IMR-90 (cell line): ENCODE results near the gene PTX3. TPM values are rescaled to one million over a fixed set of nuclear protein-coding genes. Genes with fewer than 3 reads are reported as not detected.

Experiments
- ATAC-seq: fragments of 200-7000 bp; cut with Tn5 transposase; 2 replicates; pipeline ENCODE4 v1.9.1; 2020; ENCODE audit warnings: low read depth, mild to moderate bottlenecking, moderate library complexity
- BruUV-seq: library from RNA; stranded (reverse); fragments of 400-500 nt; replicated peaks from 2 replicates; lab custom pipeline; 2021; lab: Mats Ljungman, UMichigan
- CTCF ChIA-PET: fragments of 300-600 bp; formaldehyde crosslinking; extraction: SDS; loops from one replicate; lab custom pipeline; 2021; ENCODE audit warnings: antibody characterized with exemption; lab: Yijun Ruan, JAX
- POLR2A ChIA-PET: fragments of 300-600 bp; sonication (Branson Sonifier 250); formaldehyde crosslinking; loops from one replicate; lab custom pipeline; 2022; ENCODE audit warnings: antibody characterized with exemption; ENCODE audit not compliant: unreplicated experiment; lab: Charles Lee
- DNase-seq: peaks from one replicate; pipeline ENCODE4 v3.0.0; 2013
- H2AFZ ChIP-seq: replicated peaks from 2 replicates; pipeline ENCODE3; 2013; ENCODE audit warnings: low read length, mild to moderate bottlenecking; ENCODE audit not compliant: poor library complexity
- H2AK5ac ChIP-seq: 2 replicates; pipeline ENCODE4 v1.6.1; 2013; ENCODE audit warnings: low read depth, low read length, inconsistent platforms
- H2AK9ac ChIP-seq: replicated peaks from 2 replicates; pipeline ENCODE3; 2013; ENCODE audit warnings: mild to moderate bottlenecking, low read depth, low read length, moderate library complexity; ENCODE audit not compliant: poor library complexity
- H2BK120ac ChIP-seq: 2 replicates; pipeline ENCODE4 v1.6.1; 2013; ENCODE audit warnings: low read depth, low read length, inconsistent platforms
- H2BK15ac ChIP-seq: 3 replicates; pipeline ENCODE4 v1.6.1; 2013; ENCODE audit warnings: low read depth, low read length, inconsistent platforms
- H2BK20ac ChIP-seq: 2 replicates; pipeline ENCODE4 v1.6.1; 2013; ENCODE audit warnings: low read depth, mild to moderate bottlenecking, inconsistent platforms, low read length, moderate library complexity
- H2BK5ac ChIP-seq: 2 replicates; pipeline ENCODE4 v1.6.1; 2013; ENCODE audit warnings: mild to moderate bottlenecking, low read depth, low read length, inconsistent platforms; ENCODE audit not compliant: poor library complexity, severe bottlenecking
- H3K14ac ChIP-seq: replicated peaks from 2 replicates; pipeline ENCODE4 v1.6.1; 2013; ENCODE audit warnings: low read depth, low read length, inconsistent platforms
- H3K18ac ChIP-seq: 2 replicates; pipeline ENCODE4 v1.6.1; 2013; ENCODE audit warnings: low read depth, low read length, control low read depth
- H3K23ac ChIP-seq: 2 replicates; pipeline ENCODE4 v1.6.1; 2013; ENCODE audit warnings: low read depth, low read length, inconsistent platforms
- H3K27ac ChIP-seq: 2 replicates; pipeline ENCODE4 v1.5.1; 2013; ENCODE audit warnings: mild to moderate bottlenecking, control low read depth, low read length; ENCODE audit not compliant: insufficient read depth
- H3K27me3 ChIP-seq: 2 replicates; pipeline ENCODE4 v1.6.1; 2013; ENCODE audit warnings: low read length; ENCODE audit not compliant: control insufficient read depth, insufficient read depth
- H3K36me3 ChIP-seq: 2 replicates; pipeline ENCODE4 v1.6.1; 2013; ENCODE audit warnings: low read length, mixed read lengths; ENCODE audit not compliant: control insufficient read depth, insufficient read depth
- H3K4ac ChIP-seq: 2 replicates; pipeline ENCODE4 v1.6.1; 2013; ENCODE audit warnings: low read depth, low read length, inconsistent platforms
- H3K4me1 ChIP-seq: 2 replicates; pipeline ENCODE4 v1.6.1; 2013; ENCODE audit warnings: low read length, mixed read lengths; ENCODE audit not compliant: control insufficient read depth, insufficient read depth
- H3K4me2 ChIP-seq: 2 replicates; pipeline ENCODE4 v1.6.1; 2013; ENCODE audit warnings: low read depth, mild to moderate bottlenecking, control low read depth, low read length, moderate library complexity
- H3K4me3 ChIP-seq: 2 replicates; pipeline ENCODE4 v1.5.1; 2013; ENCODE audit warnings: low read depth, mild to moderate bottlenecking, control low read depth, low read length, moderate library complexity; ENCODE audit not compliant: insufficient read depth
- H3K56ac ChIP-seq: 2 replicates; pipeline ENCODE4 v1.6.1; 2013; ENCODE audit warnings: low read length, inconsistent platforms; ENCODE audit not compliant: insufficient read depth; ENCODE audit errors: extremely low read depth
- H3K79me1 ChIP-seq, 2 experiments: 2 replicates each; pipeline ENCODE4 v1.6.1; 2013; ENCODE audit warnings: low read length in 2 of 2, inconsistent platforms in 1 of 2, low read depth in 1 of 2
- H3K9ac ChIP-seq: 2 replicates; pipeline ENCODE4 v1.6.1; 2013; ENCODE audit warnings: low read depth, low read length, control low read depth
- H3K9me1 ChIP-seq: 2 replicates; pipeline ENCODE4 v1.6.1; 2013; ENCODE audit warnings: low read length, inconsistent platforms; ENCODE audit not compliant: insufficient read depth
- H3K9me3 ChIP-seq: 2 replicates; pipeline ENCODE4 v1.6.1; 2013; ENCODE audit warnings: low read length; ENCODE audit not compliant: control insufficient read depth, insufficient read depth
- H4K20me1 ChIP-seq: 2 replicates; pipeline ENCODE4 v1.6.1; 2013; ENCODE audit warnings: low read length, inconsistent platforms; ENCODE audit not compliant: insufficient read depth
- H4K5ac ChIP-seq: 2 replicates; pipeline ENCODE4 v1.6.1; 2013; ENCODE audit warnings: mild to moderate bottlenecking, low read depth, low read length, control low read depth
- H4K8ac ChIP-seq, 2 experiments: 2 replicates each; pipeline ENCODE4 v1.6.1; 2013; ENCODE audit warnings: low read depth in 2 of 2, low read length in 2 of 2, control low read depth in 1 of 2, inconsistent platforms in 1 of 2
- H4K91ac ChIP-seq: 2 replicates; pipeline ENCODE4 v1.6.1; 2013; ENCODE audit warnings: low read depth, low read length, inconsistent platforms; ENCODE audit not compliant: insufficient read depth
- CEBPB ChIP-seq: IDR thresholded peaks from 2 replicates; pipeline ENCODE4 v1.6.1; 2012; ENCODE audit warnings: low read depth, low read length, improper control_type of control experiment
- ELK1 ChIP-seq: fragments of 150-350 bp; IDR thresholded peaks from 2 replicates; pipeline ENCODE4 v1.6.1; 2016; ENCODE audit warnings: low read depth, mild to moderate bottlenecking, low read length, moderate library complexity, borderline replicate concordance
- MAFK ChIP-seq: IDR thresholded peaks from 2 replicates; pipeline ENCODE4 v1.6.1; 2012; ENCODE audit warnings: low read depth, low read length, improper control_type of control experiment
- MAZ ChIP-seq: IDR thresholded peaks from 2 replicates; pipeline ENCODE4 v1.6.1; 2012; ENCODE audit warnings: low read depth, mild to moderate bottlenecking, low read length, improper control_type of control experiment, moderate library complexity, borderline replicate concordance
- MXI1 ChIP-seq: IDR thresholded peaks from 2 replicates; pipeline ENCODE4 v1.6.1; 2012; ENCODE audit warnings: low read depth, mild to moderate bottlenecking, low read length, moderate library complexity, borderline replicate concordance
- RCOR1 ChIP-seq: IDR thresholded peaks from 2 replicates; pipeline ENCODE4 v1.6.1; 2012; ENCODE audit warnings: mild to moderate bottlenecking, low read length, improper control_type of control experiment; ENCODE audit not compliant: insufficient replicate concordance
- dilution Hi-C: fragments of 300-500 bp; cut with HindIII; formaldehyde crosslinking; loops from one replicate; pipeline ENCODE4 v1.14.3; 2018; ENCODE audit warnings: low sequenced_read_pairs; ENCODE audit not compliant: unreplicated experiment
- in situ Hi-C: fragments of 300-500 bp; cut with MboI; formaldehyde crosslinking; loops from 3 replicates; pipeline ENCODE4 v1.14.3; 2019; ENCODE audit warnings: low sequenced_read_pairs, inconsistent platforms, mixed read lengths
- intact Hi-C: fragments of 100-400 bp; cut with micrococcal nuclease; formaldehyde crosslinking; loops from 2 replicates; pipeline ENCODE4 v1.10.0; 2022
- polyA plus RNA-seq, 3 experiments: library from polyadenylated mRNA; depleted of rRNA; stranded (reverse); fragments of >200 nt; gene quantifications; 2 replicates each; pipeline ENCODE4 v1.2.3, GENCODE V29; 2012; ENCODE audit warnings: low replicate concordance in 1 of 3
- total RNA-seq: library from RNA; depleted of rRNA; stranded (reverse); fragments of >200 nt; gene quantifications from 2 replicates; pipeline ENCODE4 v1.2.3, GENCODE V29; 2012
- TF ChIP-seq, protein P1 (sequence below): conservative IDR thresholded peaks from 2 replicates; pipeline ENCODE4 v1.5.1; 2012; ENCODE audit warnings: mild to moderate bottlenecking, low read depth, low read length, improper control_type of control experiment
- TF ChIP-seq, protein P2 (sequence below): fragments of 150-350 bp; IDR thresholded peaks from 2 replicates; pipeline ENCODE4 v1.6.1; 2017; ENCODE audit warnings: mild to moderate bottlenecking, antibody characterized with exemption, low read length, low read depth

Gene PTX3
- total and polyA plus RNA-seq, 2 of the 4 experiments (the other 2 are of a cell fraction), result 97.9 to 135 TPM

- no peak overlapping the region for H2AFZ ChIP-seq
- no peak overlapping the region for H3K4ac ChIP-seq
These were observed 13.3 kb upstream of the PTX3 start for GRCh38 chr3:157423337-157423736.

More at GRCh38 chr3:157423337-157423736, 13.3 kb upstream of the PTX3 start:
- no peaks in the 10 kb centered on the region for H3K9me1 ChIP-seq
- no peaks in the 10 kb centered on the region for H3K27me3 ChIP-seq
- dilution Hi-C loops, result no loop called here
- ChIA-PET CTCF (no interaction called here), POLR2A (no interaction called here)
- no peak overlapping the region for H3K14ac ChIP-seq
- peak overlapping the region; percentile 15; the same call in 1 of the 2 replicates for H2BK20ac ChIP-seq
- H3K18ac ChIP-seq, result no peak overlapping the region; the same call in 1 of the 2 replicates
- intact Hi-C loops, result no loop called here
- no peak overlapping the region for H3K4me2 ChIP-seq
- H3K9me3 ChIP-seq, result no peaks in the 10 kb centered on the region
- no peaks in the 10 kb centered on the region for H3K36me3 ChIP-seq
- TF ChIP-seq MAFK (no peak), CEBPB (no peak), ELK1 (no peak), MXI1 (no peak), MAZ (no peak), RCOR1 (no peak)
- TF ChIP-seq, protein P1, sequence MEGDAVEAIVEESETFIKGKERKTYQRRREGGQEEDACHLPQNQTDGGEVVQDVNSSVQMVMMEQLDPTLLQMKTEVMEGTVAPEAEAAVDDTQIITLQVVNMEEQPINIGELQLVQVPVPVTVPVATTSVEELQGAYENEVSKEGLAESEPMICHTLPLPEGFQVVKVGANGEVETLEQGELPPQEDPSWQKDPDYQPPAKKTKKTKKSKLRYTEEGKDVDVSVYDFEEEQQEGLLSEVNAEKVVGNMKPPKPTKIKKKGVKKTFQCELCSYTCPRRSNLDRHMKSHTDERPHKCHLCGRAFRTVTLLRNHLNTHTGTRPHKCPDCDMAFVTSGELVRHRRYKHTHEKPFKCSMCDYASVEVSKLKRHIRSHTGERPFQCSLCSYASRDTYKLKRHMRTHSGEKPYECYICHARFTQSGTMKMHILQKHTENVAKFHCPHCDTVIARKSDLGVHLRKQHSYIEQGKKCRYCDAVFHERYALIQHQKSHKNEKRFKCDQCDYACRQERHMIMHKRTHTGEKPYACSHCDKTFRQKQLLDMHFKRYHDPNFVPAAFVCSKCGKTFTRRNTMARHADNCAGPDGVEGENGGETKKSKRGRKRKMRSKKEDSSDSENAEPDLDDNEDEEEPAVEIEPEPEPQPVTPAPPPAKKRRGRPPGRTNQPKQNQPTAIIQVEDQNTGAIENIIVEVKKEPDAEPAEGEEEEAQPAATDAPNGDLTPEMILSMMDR, result no peak
- TF ChIP-seq, protein P2, sequence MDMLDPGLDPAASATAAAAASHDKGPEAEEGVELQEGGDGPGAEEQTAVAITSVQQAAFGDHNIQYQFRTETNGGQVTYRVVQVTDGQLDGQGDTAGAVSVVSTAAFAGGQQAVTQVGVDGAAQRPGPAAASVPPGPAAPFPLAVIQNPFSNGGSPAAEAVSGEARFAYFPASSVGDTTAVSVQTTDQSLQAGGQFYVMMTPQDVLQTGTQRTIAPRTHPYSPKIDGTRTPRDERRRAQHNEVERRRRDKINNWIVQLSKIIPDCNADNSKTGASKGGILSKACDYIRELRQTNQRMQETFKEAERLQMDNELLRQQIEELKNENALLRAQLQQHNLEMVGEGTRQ, result no peak
- no peak overlapping the region for H2AK9ac ChIP-seq
- H2AK5ac ChIP-seq, result no peak overlapping the region
- in situ Hi-C loops, result no loop called here
- H4K8ac ChIP-seq, result no peak overlapping the region
- no peak overlapping the region for H4K5ac ChIP-seq
- no TSS peak for BruUV-seq
- 0 out of 3 replicates have a peak overlapping the region, but pooled peaks have one; percentile 6 for H2BK15ac ChIP-seq
- no peak overlapping the region for H3K56ac ChIP-seq
- peaks cover 2% of the 10 kb centered on the region; the same call in 1 of the 2 replicates for H3K4me1 ChIP-seq
- no peaks in the 10 kb centered on the region for H3K79me1 ChIP-seq
- no peak overlapping the region for H3K4me3 ChIP-seq
- no peaks in the 10 kb centered on the region for H4K20me1 ChIP-seq
- H3K9ac ChIP-seq, result no peak overlapping the region
- no peak overlapping the region for H3K27ac ChIP-seq
- H2BK120ac ChIP-seq, result no peak overlapping the region; the same call in 1 of the 2 replicates
- no peak overlapping the region for H2BK5ac ChIP-seq
- no peak overlapping the region for H4K91ac ChIP-seq
- no peak overlapping the region for H3K23ac ChIP-seq
- peak; percentile 51 for DNase-seq
- peak; percentile 89 for ATAC-seq
